ENCODE results near the gene RELT. TPM values are rescaled to one million over a fixed set of nuclear protein-coding genes. Genes with fewer than 3 reads are reported as not detected.

Gene RELT
- total and polyA plus RNA-seq, 2 donors (not counting 1 experiment from before 2014, with no cell fraction given), result 71.6 to 92.4 TPM

GRCh38 chr11:73331138-73331916 is 44.9 kb upstream of the RELT start:
- Mint-ChIP-seq H3K27ac (no peak overlapping the region), H3K4me3 (no peak overlapping the region), H3K4me1 (no peaks in the 10 kb centered on the region), H3K9me3 (ENCODE audit: insufficient read depth) (no peaks in the 10 kb centered on the region), H3K27me3 (no peaks in the 10 kb centered on the region)
- Histone ChIP-seq H3K9ac (ENCODE audit: low read length) (no peak overlapping the region), H3K36me3 (replicated peaks in 1 of 2; ENCODE audit: control extremely low read depth in 1 of 2, control insufficient read depth in 1 of 2, extremely low read depth in 1 of 2, insufficient read depth in 2 of 2, low read length in 1 of 2) (no peaks in the 10 kb centered on the region), H3K4me2 (replicated peaks; ENCODE audit: low read depth, low read length, poor library complexity, severe bottlenecking) (no peak overlapping the region), H3K9me3 (ENCODE audit: control extremely low read depth in 1 of 3, control insufficient read depth in 2 of 3, insufficient read depth in 1 of 3, low read length in 2 of 3) (no peaks in the 10 kb centered on the region), H3K27ac (ENCODE audit: low read length in 2 of 2) (no peak overlapping the region), H3K27me3 (replicated peaks in 1 of 4; ENCODE audit: control extremely low read depth in 1 of 4, control insufficient read depth in 3 of 4, insufficient read depth in 4 of 4, low read length in 3 of 4) (peaks cover 0 to 5% (median 2%) of the 10 kb centered on the region in 4 experiments), H3K79me2 (ENCODE audit: control insufficient read depth, insufficient read depth, low read length) (no peaks in the 10 kb centered on the region), H3K4me3 (ENCODE audit: control extremely low read depth in 1 of 5, extremely low read depth in 1 of 5, insufficient read depth in 1 of 5, low read depth in 2 of 5, low read length in 4 of 5) (no peak overlapping the region), H2AFZ (ENCODE audit: insufficient read depth, low read depth, low read length, poor library complexity, severe bottlenecking) (no peak overlapping the region), H4K20me1 (ENCODE audit: control insufficient read depth, insufficient read depth, low read length, poor library complexity, severe bottlenecking) (no peaks in the 10 kb centered on the region), H3K4me1 (ENCODE audit: control insufficient read depth in 2 of 2, insufficient read depth in 2 of 2, low read length in 2 of 2) (no peaks in the 10 kb centered on the region)
- 100% methylated on average over 1 of the region's 4 CpGs for WGBS (ENCODE audit: insufficient coverage)
- TF ChIP-seq CTCF (IDR thresholded peaks at IDR 0.05), result no peak
- intact Hi-C loops (cut with micrococcal nuclease), result no loop called here
- DNase-seq (no peak), ATAC-seq (ENCODE audit: low read depth) (no peak)
- ChIA-PET POLR2A (no interaction called here), CTCF (interaction anchor here (1.0 kb wide), 1 partner anchor 14 kb away, joined by 3 read pairs; no protein-coding TSS in a partner anchor)

- no peaks in the 10 kb centered on the region for H3K36me3 ChIP-seq (replicated peaks in 1 of 2; ENCODE audit: control extremely low read depth in 1 of 2, control insufficient read depth in 1 of 2, extremely low read depth in 1 of 2, insufficient read depth in 2 of 2, low read length in 1 of 2)
- DNase-seq (no peak), ATAC-seq (ENCODE audit: low read depth) (no peak)
- no peaks in the 10 kb centered on the region for H4K20me1 ChIP-seq (ENCODE audit: control insufficient read depth, insufficient read depth, low read length, poor library complexity, severe bottlenecking)
- no peak for TF ChIP-seq EZH2 (IDR thresholded peaks at IDR 0.05; ENCODE audit: borderline replicate concordance, insufficient read depth, low read depth, low read length, poor library complexity, severe bottlenecking)
- TF ChIP-seq CTCF (IDR thresholded peaks at IDR 0.05), result no peak
- ChIA-PET CTCF (interaction anchor here (1.0 to 6.5 kb wide), 5 partner anchors 9 to 314 kb away, joined by 3 to 157 read pairs (median 45); partner anchors contain the start of gene ARHGEF17), POLR2A (no interaction called here)
- no peak overlapping the region for H3K4me3 Mint-ChIP-seq
- no peak overlapping the region for H3K27ac ChIP-seq (ENCODE audit: low read length in 2 of 2)
- no peak overlapping the region for H3K27ac Mint-ChIP-seq
- H3K9me3 ChIP-seq (ENCODE audit: control extremely low read depth in 1 of 3, control insufficient read depth in 2 of 3, insufficient read depth in 1 of 3, low read length in 2 of 3), result no peaks in the 10 kb centered on the region
- H3K4me1 Mint-ChIP-seq, result no peaks in the 10 kb centered on the region
- peaks cover 0 to 8% (median 2%) of the 10 kb centered on the region in 4 experiments for H3K27me3 ChIP-seq (replicated peaks in 1 of 4; ENCODE audit: control extremely low read depth in 1 of 4, control insufficient read depth in 3 of 4, insufficient read depth in 4 of 4, low read length in 3 of 4)
- H3K9ac ChIP-seq (ENCODE audit: low read length), result no peak overlapping the region
- H3K9me3 Mint-ChIP-seq (ENCODE audit: insufficient read depth), result no peaks in the 10 kb centered on the region
- H3K4me3 ChIP-seq (ENCODE audit: control extremely low read depth in 1 of 5, extremely low read depth in 1 of 5, insufficient read depth in 1 of 5, low read depth in 2 of 5, low read length in 4 of 5), result no peak overlapping the region
- H3K4me2 ChIP-seq (replicated peaks; ENCODE audit: low read depth, low read length, poor library complexity, severe bottlenecking), result no peak overlapping the region
- WGBS (ENCODE audit: insufficient coverage), result 95% methylated on average over 11 of the region's 11 CpGs
- no peaks in the 10 kb centered on the region for H3K4me1 ChIP-seq (ENCODE audit: control insufficient read depth in 2 of 2, insufficient read depth in 2 of 2, low read length in 2 of 2)
- no peak overlapping the region for H2AFZ ChIP-seq (ENCODE audit: insufficient read depth, low read depth, low read length, poor library complexity, severe bottlenecking)
- no peaks in the 10 kb centered on the region for H3K79me2 ChIP-seq (ENCODE audit: control insufficient read depth, insufficient read depth, low read length)
- H3K27me3 Mint-ChIP-seq, result no peaks in the 10 kb centered on the region
- intact Hi-C loops (cut with micrococcal nuclease), result no loop called here
These were observed 43.0 kb upstream of the RELT start for GRCh38 chr11:73333173-73333572.
